HS-5 (cell line): ENCODE measurements around the gene PIK3R5.

ENCODE experiments used
- DNase-seq: peaks from one replicate; pipeline ENCODE4 v3.0.0-alpha.2; 2012; ENCODE audit warnings: low read depth

PIK3R5 gene

GRCh38 chr17:8953156-8953885, 12.2 kb downstream of the PIK3R5 start:
- no peak for DNase-seq

- DNase-seq, result no peak
Measured at GRCh38 chr17:8952191-8952590, 13.3 kb downstream of the PIK3R5 start.

- no peak for DNase-seq
Measured at GRCh38 chr17:8951206-8951605, 14.3 kb downstream of the PIK3R5 start.

- DNase-seq, result no peak
Measured at GRCh38 chr17:8949061-8949661, 16.3 kb downstream of the PIK3R5 start.

GRCh38 chr17:8948462-8948861, 17.0 kb downstream of the PIK3R5 start:
- no peak for DNase-seq

GRCh38 chr17:8947201-8947600, 18.3 kb downstream of the PIK3R5 start:
- peak; percentile 23 for DNase-seq

GRCh38 chr17:8946476-8946875, 19.0 kb downstream of the PIK3R5 start:
- DNase-seq, result peak; percentile 46

GRCh38 chr17:8946071-8946470, 19.4 kb downstream of the PIK3R5 start:
- no peak for DNase-seq

- no peak for DNase-seq
Measured at GRCh38 chr17:8944748-8945147, 20.8 kb downstream of the PIK3R5 start.

- no peak for DNase-seq
Measured at GRCh38 chr17:8944083-8944482, 21.4 kb downstream of the PIK3R5 start.

GRCh38 chr17:8941980-8942622, 23.4 kb downstream of the PIK3R5 start:
- no peak for DNase-seq

- DNase-seq, result no peak
Measured at GRCh38 chr17:8941520-8941919, 24.0 kb downstream of the PIK3R5 start.

GRCh38 chr17:8940866-8941471, 24.5 kb downstream of the PIK3R5 start:
- DNase-seq, result no peak

GRCh38 chr17:8939496-8940334, 25.8 kb downstream of the PIK3R5 start:
- DNase-seq, result no peak

GRCh38 chr17:8938933-8939332, 26.6 kb downstream of the PIK3R5 start:
- no peak for DNase-seq

GRCh38 chr17:8935191-8935590, 30.3 kb downstream of the PIK3R5 start:
- DNase-seq, result peak; percentile 61

GRCh38 chr17:8934346-8934745, 31.2 kb downstream of the PIK3R5 start:
- no peak for DNase-seq

GRCh38 chr17:8930649-8931048, 34.9 kb downstream of the PIK3R5 start:
- DNase-seq, result no peak

- no peak for DNase-seq
Measured at GRCh38 chr17:8928347-8928746, 37.2 kb downstream of the PIK3R5 start.

GRCh38 chr17:8927395-8927794, 38.1 kb downstream of the PIK3R5 start:
- DNase-seq, result no peak

GRCh38 chr17:8925808-8926207, 39.7 kb downstream of the PIK3R5 start:
- DNase-seq, result no peak

- DNase-seq, result no peak
Measured at GRCh38 chr17:8925141-8925540, 40.4 kb downstream of the PIK3R5 start.
